ENCODE measurements around the gene RPS21. TPM values are rescaled to one million over a fixed set of nuclear protein-coding genes. Genes with fewer than 3 reads are reported as not detected.

The RPS21 gene
- total RNA-seq, 4 donors from 2014 or later = 1,664 to 5,734 (median 2,155) TPM

- peak overlapping the region; percentile 63 for H3K4me3 ChIP-seq (ENCODE audit: low read depth, poor library complexity, severe bottlenecking)
- TF ChIP-seq POLR2A (IDR thresholded peaks at IDR 0.05) (no peak), CTCF (IDR thresholded peaks at IDR 0.05) (no peak)
- peak in 1 of 2 donors; percentile 87 for DNase-seq (ENCODE audit: low spot score in 2 of 2)
- 0% methylated on average over 2 to 55 of the region's 72 CpGs for WGBS, 2 donors
- intact Hi-C loops (cut with DNase I; ENCODE audit: low total_unique reads) = loop anchor here (10.0 kb wide), 1 partner anchor 52 kb away; no protein-coding TSS in a partner anchor
Measured at GRCh38 chr20:62366370-62367135, 20.4 kb upstream of the RPS21 start.

DNA sequence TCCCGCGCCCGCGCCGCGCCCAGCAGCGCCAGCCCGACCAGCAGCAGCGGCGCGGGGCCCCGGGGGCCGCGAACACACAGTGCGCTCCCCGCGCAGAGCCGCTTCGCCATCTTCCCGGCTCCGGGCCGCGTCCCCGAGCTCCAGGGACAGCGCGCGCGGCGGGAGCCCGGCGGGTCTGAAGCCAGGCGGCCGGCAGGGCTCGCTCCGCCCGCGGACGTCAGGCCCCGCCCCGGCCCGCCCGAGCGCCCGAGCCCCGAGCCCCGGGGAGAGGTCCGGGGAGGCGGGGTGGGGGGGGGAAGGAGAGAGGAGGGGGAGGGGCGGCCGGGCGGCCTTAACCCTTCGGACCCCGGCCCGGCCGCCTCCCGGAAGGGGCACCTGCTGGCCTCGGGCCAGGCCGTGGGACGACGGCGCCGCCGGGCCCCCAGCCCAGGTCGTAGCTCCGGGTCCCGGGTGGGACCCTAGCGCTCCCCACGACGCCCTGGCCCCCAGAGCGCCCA is 19.7 kb upstream of the RPS21 start, which contains the start of gene LAMA5:
LAMA5 (minus strand) TSS at position 177 of the 497 bp plus-strand sequence; CDS start at position 110, 67 bp downstream.
- DNase-seq (ENCODE audit: low spot score in 2 of 2) = no peak
- intact Hi-C loops (cut with DNase I; ENCODE audit: low total_unique reads) = loop anchor here (10.0 kb wide), 1 partner anchor 52 kb away; no protein-coding TSS in a partner anchor
- 1% methylated on average over 13 of the region's 70 CpGs; no CpG with 5 or more reads in 1 of the 2 donors for WGBS, 2 donors

GRCh38 chr20:62367633-62368391 is 19.1 kb upstream of the RPS21 start:
- WGBS, 2 donors = 4 to 13% methylated on average over 12 to 28 of the region's 37 CpGs
- DNase-seq (ENCODE audit: low spot score in 2 of 2) = no peak
- intact Hi-C loops (cut with DNase I; ENCODE audit: low total_unique reads) = loop anchor here (10.0 kb wide), 1 partner anchor 53 kb away; no protein-coding TSS in a partner anchor
- H3K4me3 ChIP-seq (ENCODE audit: low read depth, poor library complexity, severe bottlenecking) = no peak overlapping the region
- no peak for TF ChIP-seq POLR2A (IDR thresholded peaks at IDR 0.05)
- TF ChIP-seq CTCF (IDR thresholded peaks at IDR 0.05) = no peak

More for the DNA sequence above, 19.7 kb upstream of the RPS21 start, which contains the start of gene LAMA5:
- peak within 1 kb of the TSS; percentile 63 for H3K4me3 ChIP-seq (ENCODE audit: low read depth, poor library complexity, severe bottlenecking)
- TF ChIP-seq CTCF (IDR thresholded peaks at IDR 0.05) (no peak), POLR2A (IDR thresholded peaks at IDR 0.05) (no peak)

DNA sequence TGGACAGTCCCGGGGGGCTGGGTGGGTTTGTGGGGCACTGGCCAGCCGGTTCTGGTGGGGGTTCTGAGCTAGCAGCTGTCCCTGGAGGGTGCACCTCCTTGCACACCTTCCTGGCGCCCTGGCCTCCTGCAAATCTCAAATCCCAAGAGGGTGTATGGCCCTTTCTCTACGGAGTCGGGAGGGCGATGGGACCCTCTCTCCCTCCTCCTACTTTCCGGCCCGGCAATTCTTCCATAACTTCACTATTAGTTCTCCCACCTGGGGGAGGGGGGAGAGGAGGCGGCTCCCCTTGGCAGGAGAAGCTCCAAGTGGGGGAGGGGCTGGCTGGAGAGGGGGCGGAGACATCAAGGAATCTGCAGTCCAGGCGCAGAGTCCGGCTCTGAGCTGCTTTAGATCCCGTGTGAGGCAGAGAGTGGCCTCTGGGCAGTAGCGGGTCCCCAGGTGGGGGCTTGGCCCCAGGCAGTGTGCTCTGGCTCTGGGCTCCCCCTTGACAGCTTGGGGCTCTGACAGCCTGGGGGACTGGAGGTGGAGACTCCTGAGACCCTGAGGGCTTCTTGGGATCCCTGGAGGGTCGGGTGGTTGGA is 18.4 kb upstream of the RPS21 start:
- WGBS, 2 donors = 7 to 13% methylated on average over 14 of the region's 15 CpGs
- DNase-seq (ENCODE audit: low spot score in 2 of 2) = no peak
- TF ChIP-seq CTCF (IDR thresholded peaks at IDR 0.05) = no peak
- TF ChIP-seq POLR2A (IDR thresholded peaks at IDR 0.05) = no peak
- no peak overlapping the region for H3K4me3 ChIP-seq (ENCODE audit: low read depth, poor library complexity, severe bottlenecking)
- intact Hi-C loops (cut with DNase I; ENCODE audit: low total_unique reads) = loop anchor here (10.0 kb wide), 1 partner anchor 54 kb away; no protein-coding TSS in a partner anchor

GRCh38 chr20:62368976-62369814 is 17.7 kb upstream of the RPS21 start:
- 18 to 24% methylated on average over 21 to 23 of the region's 28 CpGs for WGBS, 2 donors
- TF ChIP-seq POLR2A (IDR thresholded peaks at IDR 0.05) = no peak
- TF ChIP-seq CTCF (IDR thresholded peaks at IDR 0.05) = no peak
- intact Hi-C loops (cut with DNase I; ENCODE audit: low total_unique reads) = loop anchor here (10.0 kb wide), 1 partner anchor 54 kb away; no protein-coding TSS in a partner anchor
- H3K4me3 ChIP-seq (ENCODE audit: low read depth, poor library complexity, severe bottlenecking) = no peak overlapping the region
- no peak for DNase-seq (ENCODE audit: low spot score in 2 of 2)

Measured in lower leg skin (tissue), 4 donors.